Testis (tissue), 5 donors: ENCODE data around the gene ALS2CL. TPM values are rescaled to one million over a fixed set of nuclear protein-coding genes. Genes with fewer than 3 reads are reported as not detected.
"Not testable (repeated sequence)": the region's sequence is repeated elsewhere in the genome, so short reads cannot be mapped to it uniquely, and the experiment has no call there.

Experiments used
- DNase-seq: peaks from one replicate; pipeline ENCODE4 v3.0.0-alpha.2; 2019
- H3K27ac ChIP-seq, 2 donors: fragments of 200-600 bp; sonication (generic); one replicate each; pipeline ENCODE4 v1.5.1; 2019
- H3K27me3 ChIP-seq: fragments of 200-600 bp; sonication (generic); one replicate; pipeline ENCODE4 v1.5.1; 2019
- H3K36me3 ChIP-seq: fragments of 200-600 bp; sonication (generic); one replicate; pipeline ENCODE4 v1.5.1; 2017; ENCODE audit warnings: low read depth; ENCODE audit errors: missing control alignments
- H3K4me1 ChIP-seq: fragments of 200-600 bp; sonication (generic); one replicate; pipeline ENCODE4 v1.5.1; 2019
- H3K4me3 ChIP-seq, 2 donors: fragments of 200-600 bp; sonication (generic); one replicate each; pipeline ENCODE4 v1.5.1; 2017 to 2019
- H3K9me3 ChIP-seq: fragments of 200-600 bp; sonication (generic); one replicate; pipeline ENCODE4 v1.5.1; 2017
- CTCF ChIP-seq, 3 experiments: fragments of 450-650 bp in 2 of 3; fragments of 200-600 bp in 1 of 3; sonication (generic) in 1 of 3; IDR thresholded peaks; one replicate each; pipeline ENCODE4 v1.5.1; 2016 to 2019; ENCODE audit warnings: antibody characterized with exemption in 3 of 3, mild to moderate bottlenecking in 2 of 3, moderate library complexity in 1 of 3
- POLR2A ChIP-seq: fragments of 450-650 bp; IDR thresholded peaks from one replicate; pipeline ENCODE4 v1.6.1; 2017; ENCODE audit warnings: antibody characterized with exemption, mild to moderate bottlenecking, moderate library complexity
- WGBS, 2 donors: methylation state at CpG; one replicate each; pipeline ENCODE4 v1.1.5; 2018; 5-methylcytosine and 5-hydroxymethylcytosine counted together
- intact Hi-C: fragments of 100-400 bp; cut with DNase I; formaldehyde crosslinking; loops from one replicate; pipeline ENCODE4 v1.15.1; 2023; ENCODE audit warnings: low total_unique reads
- long read RNA-seq, 2 donors: transcript quantifications; one replicate each; lab custom pipeline, GENCODE V29; 2026
- polyA plus RNA-seq: library from polyadenylated mRNA; stranded (reverse); fragments of 350-450 nt; fragmentation: Illumina TruSeq; extraction: RNeasy Lipid Tissue Mini Kit (QIAGEN cat#74804); gene quantifications from one replicate; pipeline ENCODE4 v1.2.3, GENCODE V29; 2014; ENCODE audit warnings: low read depth, low replicate concordance; ENCODE audit not compliant: insufficient read depth
- total RNA-seq, 2 donors: library from RNA; depleted of rRNA; stranded (reverse); fragments of >200 nt; gene quantifications; one replicate each; pipeline ENCODE4 v1.2.3, GENCODE V29; 2016

The ALS2CL gene, protein sequence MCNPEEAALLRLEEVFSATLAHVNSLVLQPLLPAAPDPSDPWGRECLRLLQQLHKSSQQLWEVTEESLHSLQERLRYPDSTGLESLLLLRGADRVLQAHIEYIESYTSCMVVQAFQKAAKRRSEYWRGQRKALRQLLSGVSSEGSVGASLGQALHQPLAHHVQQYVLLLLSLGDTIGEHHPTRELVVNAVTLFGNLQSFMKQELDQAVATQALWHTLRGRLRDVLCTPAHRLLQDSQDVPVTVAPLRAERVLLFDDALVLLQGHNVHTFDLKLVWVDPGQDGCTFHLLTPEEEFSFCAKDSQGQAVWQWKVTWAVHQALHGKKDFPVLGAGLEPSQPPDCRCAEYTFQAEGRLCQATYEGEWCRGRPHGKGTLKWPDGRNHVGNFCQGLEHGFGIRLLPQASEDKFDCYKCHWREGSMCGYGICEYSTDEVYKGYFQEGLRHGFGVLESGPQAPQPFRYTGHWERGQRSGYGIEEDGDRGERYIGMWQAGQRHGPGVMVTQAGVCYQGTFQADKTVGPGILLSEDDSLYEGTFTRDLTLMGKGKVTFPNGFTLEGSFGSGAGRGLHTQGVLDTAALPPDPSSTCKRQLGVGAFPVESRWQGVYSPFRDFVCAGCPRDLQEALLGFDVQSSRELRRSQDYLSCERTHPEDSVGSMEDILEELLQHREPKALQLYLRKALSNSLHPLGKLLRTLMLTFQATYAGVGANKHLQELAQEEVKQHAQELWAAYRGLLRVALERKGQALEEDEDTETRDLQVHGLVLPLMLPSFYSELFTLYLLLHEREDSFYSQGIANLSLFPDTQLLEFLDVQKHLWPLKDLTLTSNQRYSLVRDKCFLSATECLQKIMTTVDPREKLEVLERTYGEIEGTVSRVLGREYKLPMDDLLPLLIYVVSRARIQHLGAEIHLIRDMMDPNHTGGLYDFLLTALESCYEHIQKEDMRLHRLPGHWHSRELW
- 10 to 100 TPM in 1 of 2 donors, 1 to 10 TPM in 1; 5.4 to 11.2 TPM for total RNA-seq
- 4.4 TPM for polyA plus RNA-seq
- long read RNA-seq, donor 1, result 0 reads
- long read RNA-seq, donor 2, result 0 reads

DNA sequence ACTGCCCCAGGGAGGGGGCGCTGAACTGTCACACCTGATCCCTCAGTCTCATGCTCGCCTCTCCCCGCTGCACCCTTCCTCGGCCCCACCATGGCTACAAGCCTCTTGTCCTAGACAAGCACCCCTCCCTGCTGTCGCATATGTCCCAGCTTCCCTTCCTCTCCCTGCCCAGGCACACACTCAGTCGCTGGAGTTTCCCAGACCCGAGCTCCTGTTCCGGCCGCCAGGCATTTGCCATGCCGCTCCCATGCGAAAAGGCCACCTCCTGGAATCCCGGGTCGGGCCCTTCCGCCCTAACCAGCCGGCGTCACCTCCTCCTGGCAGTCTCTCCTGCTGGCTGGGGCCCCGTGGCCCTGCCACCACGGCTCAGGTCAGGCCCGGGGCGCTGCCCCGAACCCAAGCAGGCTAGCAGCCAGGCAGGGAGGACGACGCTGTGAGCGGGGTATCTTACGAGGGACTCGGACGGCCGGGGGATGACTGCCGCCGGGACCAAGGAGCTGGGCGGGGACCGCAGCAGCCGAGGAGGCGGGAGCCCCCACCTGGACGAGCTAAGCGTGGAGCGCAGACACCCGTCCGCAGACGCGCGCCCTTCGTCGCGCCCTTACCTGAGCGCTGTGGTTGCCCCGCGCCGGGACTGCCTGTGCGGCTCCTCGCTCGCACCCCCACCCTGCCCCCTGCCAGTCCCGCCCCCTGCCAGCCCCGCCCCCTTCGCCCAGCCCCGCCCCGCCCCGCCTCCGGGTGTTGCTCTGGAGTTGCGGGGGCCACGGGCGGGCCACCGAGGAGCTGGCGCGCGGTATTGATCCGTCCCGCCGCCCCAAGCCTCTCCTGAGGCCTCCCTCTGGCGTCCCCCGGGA, at the start of gene ALS2CL:
TSS of gene ALS2CL (minus strand) at position 642 of the 854 bp plus-strand sequence. CDS start 4,239 bp downstream, outside the sequence.
- no peaks in the 10 kb centered on the region for H3K36me3 ChIP-seq
- H3K27ac ChIP-seq, result peak within 1 kb of the TSS; percentile 42 to 71
- TF ChIP-seq POLR2A, result no peak
- TF ChIP-seq CTCF (IDR thresholded peaks at IDR 0.05), result no peak
- peak; percentile 58 for DNase-seq
- H3K27me3 ChIP-seq, result no peaks in the 10 kb centered on the region
- WGBS, 2 donors, result 3% methylated on average over 13 to 45 of the region's 71 CpGs
- intact Hi-C loops, result no loop called here
- H3K4me1 ChIP-seq, result peaks cover 41% of the 10 kb centered on the region
- H3K9me3 ChIP-seq, result no peaks in the 10 kb centered on the region
- peak within 1 kb of the TSS; percentile 61 to 68 for H3K4me3 ChIP-seq

DNA sequence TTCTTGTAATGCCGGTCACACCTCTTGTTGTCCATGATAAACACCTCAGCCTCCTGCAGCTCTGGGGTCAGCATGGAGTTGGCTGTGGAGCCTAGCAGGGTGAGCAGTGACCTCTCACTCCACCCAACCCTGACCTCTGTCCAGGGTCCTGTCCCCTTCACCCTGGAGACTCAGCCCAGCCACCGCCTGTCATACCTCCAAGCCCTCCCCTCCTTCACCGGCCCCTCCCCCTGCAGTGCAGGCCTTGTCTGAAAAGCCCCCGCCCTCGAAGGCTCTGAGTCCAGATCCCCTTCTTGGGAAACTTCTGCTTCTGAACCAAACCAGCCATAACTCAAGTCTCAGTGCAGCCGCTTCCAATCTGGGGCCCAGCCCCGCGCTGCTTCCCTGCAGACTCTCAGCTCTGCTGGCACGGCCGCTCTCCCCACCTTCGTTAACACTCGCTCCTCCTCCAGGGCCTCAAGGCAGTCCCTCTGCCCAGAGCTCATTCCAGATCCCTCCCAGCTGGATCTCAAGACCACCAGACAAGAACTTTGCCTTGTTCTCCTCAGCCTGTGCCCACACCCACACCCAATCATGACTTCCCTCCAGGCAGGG, 49.6 kb upstream of the ALS2CL start:
- Histone ChIP-seq H3K27ac (no peak overlapping the region), H3K4me3 (no peak overlapping the region), H3K9me3 (no peaks in the 10 kb centered on the region), H3K36me3 (no peaks in the 10 kb centered on the region), H3K4me1 (no peaks in the 10 kb centered on the region), H3K27me3 (no peaks in the 10 kb centered on the region)
- TF ChIP-seq POLR2A, result no peak
- no peak for TF ChIP-seq CTCF (IDR thresholded peaks at IDR 0.05)
- intact Hi-C loops, result no loop called here
- no peak for DNase-seq
- WGBS, 2 donors, result 70 to 81% methylated on average over 12 of the region's 12 CpGs

DNA sequence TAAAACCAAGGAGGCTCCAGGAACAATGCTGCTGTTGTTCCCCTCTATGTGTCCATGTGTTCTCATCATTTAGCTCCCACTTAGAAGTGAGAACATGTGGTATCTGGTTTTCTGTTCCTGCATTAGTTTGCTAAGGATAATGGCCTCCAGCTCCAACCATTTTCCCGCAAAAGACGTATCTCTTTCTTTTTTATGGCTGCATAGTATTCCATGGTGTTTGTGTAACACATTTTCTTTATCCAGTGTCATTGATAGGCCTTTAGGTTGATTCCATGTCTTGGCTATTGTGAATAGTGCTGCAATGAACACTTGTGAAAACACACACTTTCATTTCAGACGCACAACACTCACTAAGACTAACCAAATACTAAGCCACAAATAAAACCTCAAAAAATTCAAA, 46.1 kb upstream of the ALS2CL start:
- H3K27me3 ChIP-seq, H3K27ac ChIP-seq, intact Hi-C loops, H3K9me3 ChIP-seq, H3K4me1 ChIP-seq, H3K4me3 ChIP-seq, H3K36me3 ChIP-seq, DNase-seq: not testable (repeated sequence)
- WGBS, 2 donors, result 86 to 95% methylated on average over 3 of the region's 3 CpGs

DNA sequence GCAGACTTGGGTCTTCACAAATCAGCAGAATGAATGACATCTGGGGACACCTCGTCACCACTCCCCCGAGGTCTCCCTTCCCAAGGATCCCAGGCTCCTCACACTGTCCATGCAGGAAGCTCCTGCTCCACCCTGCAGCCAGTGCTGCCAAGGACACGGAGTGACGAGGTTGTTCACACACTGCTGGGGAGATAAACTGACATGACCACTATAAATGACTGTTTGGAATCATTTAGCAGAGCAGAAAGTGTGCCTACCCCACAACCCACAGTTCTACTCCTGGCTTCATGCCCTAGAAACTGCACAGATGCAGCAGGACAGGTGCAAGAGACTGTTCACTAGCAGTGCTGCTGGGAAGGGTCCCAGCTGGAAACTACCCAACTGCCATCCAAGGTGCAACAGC, 43.9 kb upstream of the ALS2CL start:
- H3K4me1 ChIP-seq, result peaks cover 5% of the 10 kb centered on the region
- no peak overlapping the region for H3K27ac ChIP-seq
- 27 to 34% methylated on average over 3 to 4 of the region's 4 CpGs for WGBS, 2 donors
- H3K27me3 ChIP-seq, result no peaks in the 10 kb centered on the region
- no peak overlapping the region for H3K4me3 ChIP-seq
- no peak for DNase-seq
- no peaks in the 10 kb centered on the region for H3K9me3 ChIP-seq
- H3K36me3 ChIP-seq, result no peaks in the 10 kb centered on the region
- intact Hi-C loops, result no loop called here
- TF ChIP-seq POLR2A (no peak), CTCF (IDR thresholded peaks at IDR 0.05) (no peak)
